GM19328 (cell line): ENCODE data around the gene CYB5RL.
"Not testable (repeated sequence)": the region's sequence is repeated elsewhere in the genome, so short reads cannot be mapped to it uniquely, and the experiment has no call there.

Experiments
- ATAC-seq: cut with Tn5 transposase; IDR thresholded peaks from one replicate; pipeline ENCODE4 v1.9.1; 2021; ENCODE audit warnings: mild to moderate bottlenecking, moderate library complexity; ENCODE audit not compliant: unreplicated experiment

CYB5RL gene

DNA sequence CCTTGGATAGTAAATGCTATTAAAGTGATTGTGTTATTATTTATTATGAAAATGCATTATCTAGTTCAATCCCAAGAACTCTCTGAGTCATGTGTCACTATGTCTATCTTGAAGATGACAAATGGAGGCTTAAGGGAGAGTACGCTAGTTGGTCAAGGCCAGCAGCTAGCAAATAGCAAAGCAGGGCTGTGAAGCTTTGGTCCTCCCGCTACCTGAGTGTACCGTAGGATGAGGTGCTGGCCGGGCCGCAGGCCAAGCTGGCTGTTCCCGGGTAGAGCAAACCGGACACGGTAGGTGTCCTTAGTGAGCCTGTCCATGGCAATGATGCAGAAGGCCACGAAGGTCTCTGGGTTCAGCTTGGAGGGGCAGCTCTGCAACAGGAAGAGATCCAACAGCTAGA is 9.3 kb downstream of the CYB5RL start:
- no peak for ATAC-seq

DNA sequence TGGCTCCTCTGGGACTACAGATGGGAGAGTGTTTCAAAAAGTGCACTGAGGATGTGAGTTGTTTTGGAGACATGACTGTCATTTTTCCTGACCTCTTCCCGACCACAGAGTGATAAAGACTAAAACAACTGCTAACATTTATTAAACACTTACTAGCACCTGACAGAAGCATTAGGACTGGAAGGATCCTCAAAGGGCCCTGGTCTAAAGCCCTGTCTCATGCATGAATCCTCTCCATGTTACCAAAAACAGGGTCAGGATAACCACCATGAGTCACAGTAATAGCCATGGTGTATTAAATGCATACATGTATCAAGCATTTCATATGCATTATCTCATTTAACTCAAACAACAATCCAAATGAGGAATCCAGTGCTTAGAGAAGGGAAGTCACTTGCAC is 11.5 kb downstream of the CYB5RL start:
- no peak for ATAC-seq

DNA sequence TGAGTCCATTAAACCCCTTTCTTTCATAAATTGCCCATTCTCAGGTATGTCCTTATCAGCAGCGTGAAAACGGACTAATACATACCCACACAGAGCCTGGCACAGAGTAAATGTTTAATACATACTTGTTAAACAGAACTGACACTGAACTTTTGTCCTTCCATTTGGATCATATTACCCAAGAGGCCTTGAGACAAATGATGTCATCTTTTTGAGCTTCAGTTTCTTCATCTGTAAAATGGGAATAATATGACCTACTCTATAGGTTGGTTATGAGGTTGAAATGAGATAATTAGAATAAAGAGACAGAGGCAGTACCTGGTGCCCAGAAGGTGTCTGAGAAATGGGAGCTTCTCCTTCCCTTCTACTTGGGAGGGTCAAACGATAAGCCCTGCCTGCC is 13.8 kb downstream of the CYB5RL start:
- no peak for ATAC-seq

DNA sequence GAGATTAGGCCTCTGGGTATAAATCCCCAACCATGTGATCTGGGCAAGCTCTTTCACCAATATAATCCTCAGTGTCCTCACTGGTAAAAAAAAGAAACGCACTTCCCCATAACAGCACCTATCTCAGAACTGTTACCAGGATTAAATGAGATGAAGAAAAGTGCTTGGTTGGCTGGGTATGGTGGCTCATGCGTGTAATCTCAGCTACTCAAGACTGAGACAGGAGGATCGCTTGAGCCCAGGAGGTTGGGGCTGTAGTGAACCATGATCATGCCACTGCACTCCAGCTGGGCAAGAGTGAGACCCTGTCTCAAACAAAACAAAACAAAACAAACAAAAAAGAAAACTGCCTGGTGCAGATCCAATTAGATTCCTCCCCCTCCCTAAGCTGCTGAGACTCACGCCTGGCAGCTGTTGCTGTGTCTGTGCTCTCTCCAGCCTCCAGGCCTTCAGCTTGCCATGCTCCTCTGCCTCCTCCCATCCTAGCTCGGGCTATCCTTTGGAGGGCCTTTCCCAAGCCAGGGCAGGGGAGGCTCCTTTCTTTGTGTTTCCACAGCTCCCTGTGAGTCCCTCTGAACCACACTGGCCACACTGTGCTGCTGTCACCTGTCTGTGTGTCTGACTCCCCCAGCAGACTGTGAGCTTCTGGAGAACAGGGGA is 19.0 kb downstream of the CYB5RL start:
- no peak for ATAC-seq

DNA sequence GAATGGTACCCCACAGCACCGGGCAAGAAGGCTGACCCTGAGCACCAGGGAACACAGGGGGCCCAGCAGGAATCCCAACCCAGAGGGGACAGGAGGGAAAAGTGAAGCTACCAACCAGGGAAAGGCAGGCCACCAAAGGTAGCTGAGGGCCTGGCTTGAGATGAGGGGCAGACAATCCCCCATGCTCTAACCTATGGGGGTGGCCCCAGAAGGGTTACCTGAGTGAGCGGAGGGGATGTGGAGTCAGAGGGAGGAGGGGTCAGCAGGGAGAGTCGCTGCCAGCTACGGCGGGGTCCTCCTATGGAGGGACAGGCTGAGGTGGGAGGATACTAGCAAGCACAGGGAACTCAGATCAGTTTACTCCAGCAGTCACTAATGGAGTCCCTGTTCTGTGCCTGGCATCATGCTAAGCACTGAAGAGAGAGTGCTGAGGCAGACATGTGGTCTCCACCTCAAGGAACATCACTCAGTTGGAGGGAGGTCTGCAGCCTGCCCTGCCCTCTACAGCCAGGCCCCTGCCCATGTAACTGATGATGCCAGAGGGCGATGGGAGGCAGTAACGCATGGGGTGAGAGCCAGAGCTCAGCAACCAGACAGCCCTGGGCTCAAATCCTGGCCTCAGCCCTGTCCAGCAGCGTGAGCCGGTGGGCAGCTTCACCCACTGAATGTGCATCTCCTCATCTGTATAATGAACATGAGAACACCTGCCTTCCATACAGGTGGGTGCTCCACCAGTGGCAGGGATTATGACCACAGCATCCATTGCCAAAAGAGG is 21.3 kb downstream of the CYB5RL start:
- ATAC-seq: no peak

DNA sequence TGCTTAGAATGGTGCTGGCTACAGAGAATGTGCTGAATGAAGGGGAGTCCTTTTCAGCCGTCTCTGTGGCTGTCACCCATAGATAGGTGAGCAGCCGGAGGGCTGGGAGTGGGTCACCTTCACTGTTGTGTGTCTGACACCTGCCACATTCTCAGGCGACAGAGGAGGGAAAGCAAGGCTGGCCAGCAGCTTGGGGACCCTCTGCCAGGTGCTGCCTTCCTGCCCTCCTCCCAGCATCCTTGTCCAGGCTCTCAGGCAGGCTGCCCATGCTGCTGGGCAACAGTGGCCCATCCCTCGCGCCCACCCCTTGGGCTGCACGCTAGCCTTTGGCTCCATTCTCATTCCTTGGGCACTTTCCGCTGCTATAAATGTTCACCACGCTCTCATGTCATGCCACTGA is 22.1 kb downstream of the CYB5RL start:
- no peak for ATAC-seq

DNA sequence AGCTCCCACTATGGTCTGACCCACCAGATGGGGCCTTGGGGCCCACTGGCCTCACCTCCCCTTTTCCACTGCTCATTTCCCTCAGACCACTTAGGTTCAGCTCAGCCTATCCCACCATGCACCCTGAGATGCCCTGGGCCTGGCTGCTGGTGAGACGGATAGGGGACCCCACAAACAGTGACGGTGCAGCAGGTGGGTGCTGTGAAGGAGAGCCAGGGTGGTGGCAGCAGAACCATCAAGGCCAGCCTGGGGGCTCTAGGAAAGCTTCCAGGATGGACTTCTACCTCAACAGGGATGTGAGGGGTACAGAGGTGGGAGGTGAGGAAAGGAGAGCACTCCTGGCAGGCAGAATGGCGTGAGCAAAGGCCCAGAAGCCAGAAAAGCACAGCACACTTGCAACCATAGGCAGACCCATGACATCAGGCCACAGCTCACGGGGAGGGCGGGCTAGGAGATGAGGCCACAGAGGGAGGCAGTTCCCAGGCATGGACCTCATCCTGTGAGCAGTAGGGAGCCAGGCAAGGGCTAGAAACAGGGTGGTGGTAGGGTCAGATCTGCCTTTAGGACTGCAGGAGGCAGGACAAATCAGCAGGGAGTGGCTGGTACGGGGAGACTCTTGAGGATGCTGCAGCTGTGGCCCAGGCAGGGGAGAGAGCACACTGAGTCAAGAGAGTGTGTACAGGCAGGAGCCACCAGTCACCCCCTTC is 23.1 kb downstream of the CYB5RL start:
- no peak for ATAC-seq

DNA sequence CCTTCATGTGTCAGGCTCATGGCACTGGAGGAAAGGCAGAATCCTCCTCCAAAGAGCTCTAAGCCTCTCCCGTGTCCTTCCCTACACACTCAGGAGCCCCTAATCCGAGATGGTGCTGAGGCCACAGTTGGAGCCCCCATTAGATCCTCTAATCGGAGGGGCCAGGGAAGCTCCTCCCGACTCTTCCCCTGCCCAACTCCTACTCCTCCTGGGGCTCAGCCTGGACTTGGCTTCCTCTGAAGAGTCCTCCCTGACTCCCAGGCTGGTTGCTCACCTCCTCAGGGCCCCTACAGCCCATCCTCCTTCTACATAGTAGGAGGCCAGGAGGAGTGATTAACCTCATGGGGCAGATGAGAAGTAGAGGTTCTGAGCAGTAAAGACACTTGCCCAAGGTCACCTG is 25.7 kb downstream of the CYB5RL start:
- no peak for ATAC-seq

DNA sequence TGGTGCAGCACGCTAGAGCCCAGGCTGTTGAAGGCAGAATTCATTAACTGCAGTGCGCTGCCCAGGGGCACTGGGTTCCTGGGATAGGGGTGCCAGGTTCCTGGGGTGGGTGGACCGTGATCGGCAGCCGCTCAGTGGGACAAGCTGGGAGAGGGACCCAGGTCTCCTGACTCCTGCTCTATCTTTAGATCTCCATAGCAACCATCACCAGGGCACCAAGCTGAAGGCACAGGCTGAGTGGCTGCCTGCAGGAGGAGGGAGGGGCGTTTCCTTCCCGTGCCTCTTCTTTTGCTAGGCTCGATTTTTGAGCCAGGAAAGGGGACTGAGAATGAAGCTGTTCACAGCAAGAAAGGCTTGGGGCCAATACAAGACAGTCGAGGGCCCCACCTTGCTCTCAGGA is 26.1 kb downstream of the CYB5RL start:
- no peak for ATAC-seq

DNA sequence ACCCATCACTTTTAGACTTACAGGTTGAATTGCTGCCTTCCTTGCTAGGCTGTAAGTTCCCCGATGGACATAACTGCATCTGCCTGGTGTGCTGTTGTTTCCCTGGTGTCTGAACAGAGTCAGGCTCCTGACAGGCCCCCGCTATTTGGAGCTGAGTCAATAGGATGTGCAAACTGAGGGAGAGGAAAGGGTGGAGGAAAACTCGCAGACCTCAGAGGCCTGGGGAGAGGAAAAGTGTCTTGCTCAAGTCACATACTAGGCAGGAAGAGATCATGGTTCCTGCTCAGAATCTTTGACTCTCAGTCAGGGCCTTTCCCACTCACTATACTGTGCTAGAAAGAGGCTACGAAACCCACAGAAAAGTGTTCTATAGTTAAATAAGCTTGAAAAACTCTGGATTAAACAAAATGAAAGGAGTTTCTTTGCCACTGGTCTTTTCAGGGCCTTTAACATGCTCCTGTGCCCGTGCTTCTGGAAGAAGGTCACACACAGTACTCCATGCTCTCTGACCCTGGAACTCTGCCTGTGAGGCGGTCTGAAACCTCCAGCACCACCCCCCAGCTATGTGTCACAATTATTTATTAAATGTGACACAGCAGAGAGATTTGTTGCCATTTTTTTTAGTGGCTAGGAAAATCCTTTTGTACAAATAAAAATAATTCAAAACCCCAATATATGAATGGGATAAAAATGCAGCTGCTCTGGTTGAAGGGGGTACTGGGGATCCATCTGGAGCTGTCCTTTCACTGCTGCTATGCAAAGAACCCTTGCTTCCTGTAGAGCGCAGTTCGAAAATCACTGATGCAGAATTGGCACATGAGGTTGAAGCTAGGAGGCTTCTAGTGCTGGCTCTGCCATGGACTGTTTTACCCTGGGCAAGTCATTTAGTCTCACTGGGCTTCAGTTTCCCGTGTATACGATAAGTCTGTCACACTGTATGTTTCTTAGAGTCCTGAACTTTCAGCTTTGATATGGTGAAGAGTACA is 26.9 kb downstream of the CYB5RL start:
- ATAC-seq: no peak

DNA sequence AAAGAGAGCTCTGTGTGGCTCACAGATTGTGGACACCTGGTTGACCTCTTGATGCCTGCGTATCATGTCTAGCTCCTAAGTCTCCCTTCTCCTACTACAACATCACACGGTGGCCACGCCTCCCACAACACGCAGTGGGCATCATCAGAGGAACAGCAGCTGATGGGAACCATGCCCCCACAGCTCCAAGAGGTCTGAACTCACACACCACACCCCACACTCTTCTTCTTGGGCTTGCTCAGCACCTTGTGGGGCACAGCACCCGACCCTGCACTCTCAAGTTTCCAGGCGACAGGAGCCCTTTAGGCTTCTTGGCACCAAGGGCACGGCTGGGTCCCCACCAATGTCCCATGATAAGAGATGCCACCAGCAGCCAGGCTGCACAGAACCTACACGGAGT is 28.2 kb downstream of the CYB5RL start:
- ATAC-seq: no peak

DNA sequence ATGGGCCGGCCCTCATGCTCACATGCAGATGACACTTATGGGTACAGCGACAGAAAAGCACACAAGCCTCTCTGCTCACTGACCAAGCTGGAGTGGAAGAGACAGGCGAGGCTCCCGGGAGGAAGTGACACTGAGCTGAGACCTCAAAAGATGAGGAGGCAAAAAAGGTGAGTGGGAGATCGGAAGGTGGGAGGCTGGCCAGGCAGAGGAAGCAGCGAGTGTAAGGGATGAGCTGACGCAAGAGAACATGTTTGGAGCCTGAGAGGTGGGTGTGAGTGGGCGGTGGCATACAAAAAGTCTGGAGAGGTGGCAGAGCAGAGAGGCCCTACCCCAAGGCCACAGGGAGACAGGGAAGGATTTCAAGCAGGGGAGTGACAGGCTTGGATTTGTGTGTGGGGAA is 28.8 kb downstream of the CYB5RL start:
- ATAC-seq: no peak

DNA sequence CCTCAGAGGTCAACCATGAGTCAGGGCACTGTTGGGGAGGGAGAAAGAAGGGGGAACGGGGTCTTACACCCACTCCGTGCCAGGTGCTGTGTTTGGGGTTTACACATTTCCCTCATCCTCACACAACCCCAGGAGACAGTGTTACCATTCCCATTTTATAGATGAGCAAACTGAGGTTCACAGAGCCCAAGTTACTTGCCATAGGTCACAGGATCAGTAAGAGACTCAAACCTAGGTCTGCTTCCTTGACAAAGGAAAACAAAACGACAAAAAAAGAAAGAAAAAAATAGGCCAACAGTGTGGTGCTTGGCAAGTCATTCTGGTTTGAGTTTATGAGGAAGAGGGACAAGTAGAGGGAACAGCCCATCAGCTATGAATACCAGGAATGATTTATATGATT is 30.8 kb downstream of the CYB5RL start:
- ATAC-seq: no peak

DNA sequence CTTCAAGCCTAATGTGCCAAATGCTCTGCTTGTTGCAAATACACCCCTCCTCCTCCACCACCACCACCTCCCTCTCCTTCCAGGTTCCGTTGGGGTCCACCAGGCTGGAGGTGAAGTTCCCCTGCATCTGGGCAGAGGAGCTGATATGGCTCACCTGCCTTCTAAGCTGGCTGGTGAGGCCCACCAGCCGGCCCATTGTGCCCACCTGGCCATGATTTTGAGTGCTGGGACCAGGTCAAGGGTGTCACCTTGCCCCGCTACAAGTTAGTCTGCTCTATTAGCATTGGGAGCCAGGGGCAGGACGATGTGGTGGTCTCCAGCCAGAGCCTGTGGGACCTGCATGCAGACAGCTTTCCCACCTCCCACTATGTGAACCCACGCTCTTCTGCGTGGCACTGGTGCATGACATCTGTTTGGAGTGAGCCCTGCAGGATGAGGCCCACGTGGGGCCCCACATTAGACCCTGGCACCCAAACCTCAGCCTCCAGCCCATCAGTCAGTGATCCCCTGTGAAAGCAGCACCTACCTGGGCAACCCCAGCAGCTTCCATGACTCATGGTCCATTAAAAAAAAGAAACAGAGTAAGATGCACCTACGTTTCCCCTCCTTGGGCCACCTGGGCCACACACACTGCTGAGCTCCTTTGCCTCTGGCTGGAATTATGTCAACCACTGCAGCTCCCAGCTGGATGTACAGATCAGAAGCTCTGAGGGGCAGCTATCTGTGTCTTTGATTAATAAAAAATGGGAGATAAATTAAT is 31.4 kb downstream of the CYB5RL start:
- ATAC-seq: no peak

DNA sequence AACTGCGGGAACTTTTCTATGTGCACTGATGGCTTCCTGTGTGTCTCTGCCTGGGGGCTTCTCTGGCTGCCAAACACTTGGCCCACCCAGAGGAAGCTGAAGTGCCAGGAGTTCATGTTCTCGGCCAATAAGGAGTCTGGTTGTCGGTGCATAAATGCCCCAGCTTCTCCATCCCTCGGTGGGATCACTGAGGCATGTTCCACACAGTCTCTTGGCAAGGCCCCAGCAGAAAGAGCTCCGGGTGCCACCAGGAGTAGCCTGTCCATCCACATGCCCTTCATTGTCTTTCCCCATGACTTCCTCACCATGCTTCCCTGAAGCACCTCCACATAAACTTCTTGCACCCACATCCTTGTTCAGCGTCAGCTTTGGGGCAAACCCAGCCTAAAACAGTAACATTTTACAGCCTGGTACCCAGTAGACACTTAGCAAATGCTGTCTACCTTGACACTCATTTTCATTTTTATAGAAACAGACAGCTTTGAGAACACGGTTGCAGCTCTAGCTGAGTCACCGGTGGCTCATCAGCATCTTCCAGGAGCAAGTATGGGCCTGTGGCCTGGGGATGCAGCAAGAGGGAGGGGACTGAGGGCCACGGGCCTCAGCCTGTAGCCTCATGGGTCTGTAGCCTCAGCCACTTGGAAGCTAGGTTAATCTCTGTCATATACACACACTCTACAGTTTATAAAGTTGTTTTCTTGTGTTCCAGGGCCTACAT is 32.2 kb downstream of the CYB5RL start:
- no peak for ATAC-seq

DNA sequence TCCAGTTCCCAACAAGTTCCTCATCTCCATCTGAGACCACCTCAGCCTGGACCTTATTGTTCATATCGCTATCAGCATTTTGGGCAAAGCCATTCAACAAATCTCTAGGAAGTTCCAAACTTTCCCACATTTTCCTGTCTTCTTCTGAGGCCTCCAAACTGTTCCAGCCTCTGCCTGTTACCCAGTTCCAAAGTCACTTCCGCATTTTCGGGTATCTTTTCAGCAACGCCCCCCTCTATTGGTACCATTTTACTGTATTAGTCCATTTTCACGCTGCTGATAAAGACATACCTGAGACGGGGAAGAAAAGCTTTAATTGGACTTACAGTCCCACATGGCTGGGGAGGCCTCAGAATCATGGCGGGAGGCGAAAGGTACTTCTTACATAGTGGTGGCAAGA is 33.5 kb downstream of the CYB5RL start:
- ATAC-seq: not testable (repeated sequence)

DNA sequence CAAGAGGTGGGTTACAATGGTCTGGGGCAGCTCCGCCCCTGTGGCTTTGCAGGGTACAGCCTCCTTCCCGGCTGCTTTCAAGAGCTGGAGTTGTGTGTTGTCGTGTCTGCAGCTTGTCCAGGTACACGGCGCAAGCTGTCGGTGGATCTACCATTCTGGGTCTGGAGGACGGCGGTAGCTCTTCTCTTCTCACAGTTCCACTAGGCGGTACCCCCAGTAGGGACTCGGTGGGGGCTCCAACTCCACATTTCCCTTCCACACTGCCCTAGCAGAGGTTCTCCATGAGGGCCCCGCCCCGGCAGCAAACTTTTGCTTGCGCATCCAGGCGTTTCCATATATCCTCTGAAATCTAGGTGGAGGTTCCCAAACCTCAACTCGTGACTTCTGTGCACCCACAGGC is 34.7 kb downstream of the CYB5RL start:
- no peak for ATAC-seq

DNA sequence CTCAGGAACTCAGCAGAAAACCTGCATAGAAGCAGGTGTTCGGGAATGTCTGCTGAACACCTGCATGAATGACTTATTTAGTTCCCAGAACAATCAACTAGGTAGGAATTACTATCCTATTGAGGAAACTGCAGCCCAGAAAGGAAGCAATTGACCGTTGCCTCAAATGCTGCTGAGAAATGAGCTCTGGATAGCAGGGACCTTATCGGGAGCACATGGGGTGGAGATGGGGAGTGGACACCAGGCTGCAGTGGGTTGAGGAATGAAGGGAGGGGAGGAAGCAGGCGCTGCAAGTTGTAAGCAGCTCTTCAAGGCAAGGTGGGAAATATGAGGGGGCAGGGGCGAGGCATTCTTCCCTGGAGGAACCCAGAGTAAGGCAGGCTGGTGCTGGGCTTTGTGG is 36.3 kb downstream of the CYB5RL start:
- ATAC-seq: no peak

DNA sequence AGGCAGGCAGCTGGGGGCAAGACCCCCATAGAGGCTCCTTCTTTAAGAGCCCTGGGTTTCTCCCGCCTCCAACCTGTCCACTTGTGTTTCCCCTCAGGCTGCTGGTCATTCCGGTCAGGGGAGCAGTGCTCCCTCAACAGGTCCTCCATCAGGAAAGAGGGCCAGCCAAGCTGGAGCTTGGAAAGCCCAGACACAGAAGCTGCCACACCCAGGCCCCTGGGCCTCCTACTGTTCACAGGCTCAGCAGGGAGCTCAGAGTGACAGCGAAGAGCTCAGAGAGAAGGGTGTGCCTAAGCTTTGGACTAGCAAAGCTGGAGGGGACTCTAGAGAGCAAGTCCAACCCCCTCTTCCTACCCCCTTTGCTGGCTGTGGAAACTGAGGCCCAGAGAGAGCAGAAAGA is 36.8 kb downstream of the CYB5RL start:
- no peak for ATAC-seq
